Embryonic facial prominence (tissue), 1 donor: ENCODE measurements around the gene SLC34A1.

Source experiments
- DNase-seq: peaks from one replicate; pipeline ENCODE4 v3.0.0-alpha.2; 2016; ENCODE audit errors: extremely low spot score

Gene SLC34A1

DNA sequence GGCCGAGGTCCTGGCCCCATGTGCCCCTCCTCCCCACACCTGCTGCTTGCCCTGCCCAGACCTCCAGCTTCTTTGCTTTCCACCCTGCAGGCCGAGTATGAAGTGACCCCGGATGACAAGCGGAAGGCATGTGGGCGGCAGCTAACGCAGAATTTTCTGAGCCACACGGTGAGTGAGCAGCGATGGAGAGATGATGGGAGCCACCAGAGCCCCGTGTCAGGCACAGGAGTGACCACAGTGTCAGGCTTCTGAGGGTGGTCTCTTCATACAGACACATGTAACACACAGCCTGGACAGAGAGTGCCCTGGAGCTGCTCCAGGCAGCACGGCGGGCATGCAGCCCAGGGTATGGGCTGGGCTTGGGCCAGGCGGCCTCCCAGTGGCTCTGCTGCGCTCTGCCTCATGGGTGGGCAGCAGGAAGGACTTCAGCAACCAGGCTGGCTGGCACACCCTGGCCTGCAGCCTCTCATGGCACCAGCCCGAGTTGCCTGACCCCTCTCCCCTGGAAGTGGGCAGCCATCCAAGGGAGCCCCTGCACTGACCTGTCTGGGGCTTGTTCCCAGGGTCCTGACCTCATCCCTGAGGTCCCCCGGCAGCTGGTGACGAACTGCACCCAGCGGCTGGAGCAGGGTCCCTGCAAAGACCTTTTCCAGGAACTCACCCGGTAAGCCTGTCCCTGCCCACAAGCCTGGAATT, 48.1 kb downstream of the SLC34A1 start:
- DNase-seq: no peak

DNA sequence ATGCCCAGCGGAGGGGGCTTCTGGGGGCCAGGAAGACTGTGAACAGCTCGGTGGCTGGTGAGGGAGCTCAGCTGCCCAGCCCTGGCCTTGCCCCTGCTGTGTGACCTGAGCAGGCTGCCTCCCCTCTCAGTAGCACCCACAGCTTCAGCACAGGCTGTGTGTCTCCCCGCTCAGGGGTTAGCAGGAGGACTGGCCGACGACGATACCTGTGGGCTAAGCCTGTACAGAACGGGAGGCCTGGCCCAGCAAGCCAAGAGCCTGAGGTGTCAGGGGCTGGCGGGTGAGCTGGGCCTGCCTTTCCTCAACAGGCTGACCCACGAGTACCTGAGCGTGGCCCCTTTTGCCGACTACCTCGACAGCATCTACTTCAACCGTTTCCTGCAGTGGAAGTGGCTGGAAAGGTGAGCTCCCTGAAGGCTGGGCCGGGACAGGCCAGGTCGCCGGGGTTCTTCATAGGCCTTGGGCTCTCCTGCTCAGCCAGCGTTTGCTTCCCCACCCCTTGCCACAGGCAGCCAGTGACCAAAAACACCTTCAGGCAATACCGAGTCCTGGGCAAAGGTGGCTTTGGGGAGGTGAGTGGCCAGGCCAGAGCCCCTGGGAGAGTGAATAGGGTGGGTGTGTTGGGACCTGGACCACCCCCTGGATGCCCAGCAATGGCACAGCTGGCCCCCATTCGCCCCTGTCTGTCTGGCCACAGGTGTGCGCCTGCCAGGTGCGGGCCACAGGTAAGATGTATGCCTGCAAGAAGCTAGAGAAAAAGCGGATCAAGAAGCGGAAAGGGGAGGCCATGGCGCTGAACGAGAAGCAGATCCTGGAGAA, 48.8 kb downstream of the SLC34A1 start:
- no peak for DNase-seq

GRCh38 chr5:177433658-177434217, 49.5 kb downstream of the SLC34A1 start:
- DNase-seq: no peak

- DNase-seq: no peak
These were observed 50.2 kb downstream of the SLC34A1 start for GRCh38 chr5:177434437-177434836.

GRCh38 chr5:177434942-177435738, 50.9 kb downstream of the SLC34A1 start:
- DNase-seq: no peak

DNA sequence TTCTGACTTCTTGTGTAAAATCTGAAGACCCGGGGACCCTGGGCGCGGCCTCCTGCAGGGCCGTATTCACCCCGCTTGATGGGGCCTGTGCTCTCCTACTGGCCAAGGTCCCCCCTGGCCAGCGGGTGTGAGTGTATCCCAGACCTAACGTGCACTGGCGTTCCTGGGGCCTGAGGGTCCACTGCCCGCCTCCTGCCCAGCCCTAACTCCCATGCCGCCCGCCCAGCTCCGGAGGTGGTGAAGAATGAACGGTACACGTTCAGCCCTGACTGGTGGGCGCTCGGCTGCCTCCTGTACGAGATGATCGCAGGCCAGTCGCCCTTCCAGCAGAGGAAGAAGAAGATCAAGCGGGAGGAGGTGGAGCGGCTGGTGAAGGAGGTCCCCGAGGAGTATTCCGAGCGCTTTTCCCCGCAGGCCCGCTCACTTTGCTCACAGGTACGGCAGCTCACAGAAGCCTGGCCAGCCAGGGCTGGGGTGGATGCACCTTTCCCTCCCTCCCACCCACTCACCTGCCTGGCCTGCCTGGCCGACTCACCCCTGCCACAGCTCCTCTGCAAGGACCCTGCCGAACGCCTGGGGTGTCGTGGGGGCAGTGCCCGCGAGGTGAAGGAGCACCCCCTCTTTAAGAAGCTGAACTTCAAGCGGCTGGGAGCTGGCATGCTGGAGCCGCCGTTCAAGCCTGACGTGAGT, 51.8 kb downstream of the SLC34A1 start:
- DNase-seq: no peak

DNA sequence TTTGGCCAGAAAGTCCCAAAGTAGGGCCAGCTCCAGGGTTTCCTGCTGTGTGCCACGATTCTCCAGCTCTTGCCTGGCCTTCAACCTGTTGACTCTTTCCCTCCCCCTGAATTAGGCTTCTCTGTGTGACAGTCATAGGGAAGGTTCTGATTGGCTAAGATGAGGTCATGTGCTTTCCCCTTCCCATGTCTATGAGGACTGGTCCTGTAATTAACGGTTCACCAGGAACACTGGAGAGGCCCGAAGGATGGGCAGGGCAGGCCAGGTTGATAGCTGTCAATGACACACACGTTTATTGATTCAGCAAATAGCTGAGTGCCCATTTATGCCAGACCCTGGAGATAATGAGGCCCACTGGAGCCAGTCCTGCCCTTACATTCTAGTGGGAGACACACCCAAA, 53.4 kb downstream of the SLC34A1 start:
- no peak for DNase-seq

DNA sequence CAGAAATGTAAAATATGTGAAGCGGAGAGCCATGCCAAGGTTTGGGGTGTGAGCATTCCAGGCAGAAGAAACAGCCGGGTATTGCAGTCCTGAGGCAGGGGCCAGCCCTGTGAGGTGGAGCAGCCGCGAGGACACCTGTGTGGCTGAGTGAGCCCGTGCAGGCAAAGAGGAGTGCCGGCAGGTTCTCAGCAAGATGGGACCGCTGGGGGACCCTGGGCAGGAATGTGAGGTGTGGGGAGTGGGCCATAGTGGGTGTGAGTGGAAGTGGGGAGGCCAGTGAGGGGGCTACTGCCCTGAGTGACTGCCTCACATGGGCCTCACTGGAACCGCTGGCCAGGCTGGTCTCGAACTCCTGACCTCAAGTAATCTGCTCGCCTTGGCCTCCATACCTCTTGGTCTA, 54.2 kb downstream of the SLC34A1 start:
- no peak for DNase-seq

- no peak for DNase-seq
These were observed 55.4 kb downstream of the SLC34A1 start for GRCh38 chr5:177439518-177440053.

DNA sequence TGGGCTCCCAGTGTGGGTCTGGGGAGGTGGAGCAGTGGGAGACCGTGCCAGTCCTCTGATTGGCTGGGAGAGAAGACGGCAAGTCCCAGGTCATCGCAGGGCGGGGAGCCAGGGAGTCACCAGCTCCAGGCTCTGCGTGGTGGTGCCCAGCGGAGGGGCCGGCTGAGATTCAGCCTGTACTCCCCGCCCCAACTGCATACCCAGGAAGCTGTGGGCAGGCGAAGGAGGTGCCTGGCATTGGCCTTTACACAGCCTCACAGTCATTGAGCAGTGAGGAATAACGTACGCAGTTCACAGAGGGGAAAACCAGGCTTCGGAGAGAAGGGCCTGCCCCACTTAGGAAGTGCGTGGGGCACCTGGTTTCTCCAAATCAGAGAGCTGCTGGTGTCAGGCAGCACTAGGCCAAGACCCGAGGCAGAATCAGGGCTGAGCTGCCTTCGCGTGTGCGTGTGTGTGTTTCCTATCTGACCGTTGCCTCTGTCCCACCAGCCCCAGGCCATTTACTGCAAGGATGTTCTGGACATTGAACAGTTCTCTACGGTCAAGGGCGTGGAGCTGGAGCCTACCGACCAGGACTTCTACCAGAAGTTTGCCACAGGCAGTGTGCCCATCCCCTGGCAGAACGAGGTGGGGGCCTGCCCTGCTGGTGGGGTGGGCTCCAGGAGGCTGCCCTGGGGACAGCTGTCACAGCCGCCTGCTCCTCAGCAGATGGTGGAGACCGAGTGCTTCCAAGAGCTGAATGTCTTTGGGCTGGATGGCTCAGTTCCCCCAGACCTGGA, 56.2 kb downstream of the SLC34A1 start:
- no peak for DNase-seq

- DNase-seq: no peak
These were observed 57.0 kb downstream of the SLC34A1 start for GRCh38 chr5:177440990-177441780.

GRCh38 chr5:177442066-177442826, 58.0 kb downstream of the SLC34A1 start:
- DNase-seq: no peak

DNA sequence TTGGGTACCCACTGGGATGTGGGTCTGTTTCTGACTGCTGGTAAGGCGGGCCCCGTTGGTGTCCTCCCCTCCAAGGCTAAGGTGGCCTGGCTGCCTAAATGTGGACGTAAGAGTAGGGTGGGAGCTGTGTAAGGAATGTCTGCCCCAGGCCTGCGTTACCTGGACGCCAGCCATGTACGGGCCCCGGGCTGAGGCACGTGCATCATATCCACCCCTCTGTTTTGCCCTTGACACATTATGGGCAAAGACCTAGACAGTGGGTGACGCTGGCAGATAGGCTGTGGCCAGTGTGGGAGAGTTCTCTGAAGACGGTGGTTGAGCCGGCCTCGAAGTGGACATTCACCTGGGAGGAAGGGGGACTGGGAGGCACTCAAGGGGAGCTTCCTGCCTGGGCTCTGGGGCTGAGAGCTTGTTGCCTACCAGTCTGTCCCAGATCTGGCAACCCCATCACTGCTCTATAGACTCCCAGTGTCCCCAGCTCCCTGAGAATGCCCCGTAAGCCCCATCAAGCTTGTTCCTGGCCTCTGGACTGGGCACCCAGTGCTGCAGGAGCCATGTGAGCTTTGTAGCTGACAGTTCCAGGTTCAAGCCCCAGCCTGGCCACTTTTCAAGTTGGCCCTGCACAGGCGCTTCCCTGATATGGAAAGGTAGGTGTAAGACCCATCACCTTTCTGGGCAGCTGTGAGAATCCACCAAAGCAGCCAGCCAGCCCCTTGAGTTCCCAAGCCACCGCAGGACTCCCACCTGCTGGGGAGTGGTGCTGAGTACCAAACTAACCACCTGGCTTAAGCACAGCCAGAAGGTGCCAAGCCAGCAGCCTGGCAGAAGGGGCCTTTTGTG, 59.1 kb downstream of the SLC34A1 start:
- DNase-seq: no peak

DNA sequence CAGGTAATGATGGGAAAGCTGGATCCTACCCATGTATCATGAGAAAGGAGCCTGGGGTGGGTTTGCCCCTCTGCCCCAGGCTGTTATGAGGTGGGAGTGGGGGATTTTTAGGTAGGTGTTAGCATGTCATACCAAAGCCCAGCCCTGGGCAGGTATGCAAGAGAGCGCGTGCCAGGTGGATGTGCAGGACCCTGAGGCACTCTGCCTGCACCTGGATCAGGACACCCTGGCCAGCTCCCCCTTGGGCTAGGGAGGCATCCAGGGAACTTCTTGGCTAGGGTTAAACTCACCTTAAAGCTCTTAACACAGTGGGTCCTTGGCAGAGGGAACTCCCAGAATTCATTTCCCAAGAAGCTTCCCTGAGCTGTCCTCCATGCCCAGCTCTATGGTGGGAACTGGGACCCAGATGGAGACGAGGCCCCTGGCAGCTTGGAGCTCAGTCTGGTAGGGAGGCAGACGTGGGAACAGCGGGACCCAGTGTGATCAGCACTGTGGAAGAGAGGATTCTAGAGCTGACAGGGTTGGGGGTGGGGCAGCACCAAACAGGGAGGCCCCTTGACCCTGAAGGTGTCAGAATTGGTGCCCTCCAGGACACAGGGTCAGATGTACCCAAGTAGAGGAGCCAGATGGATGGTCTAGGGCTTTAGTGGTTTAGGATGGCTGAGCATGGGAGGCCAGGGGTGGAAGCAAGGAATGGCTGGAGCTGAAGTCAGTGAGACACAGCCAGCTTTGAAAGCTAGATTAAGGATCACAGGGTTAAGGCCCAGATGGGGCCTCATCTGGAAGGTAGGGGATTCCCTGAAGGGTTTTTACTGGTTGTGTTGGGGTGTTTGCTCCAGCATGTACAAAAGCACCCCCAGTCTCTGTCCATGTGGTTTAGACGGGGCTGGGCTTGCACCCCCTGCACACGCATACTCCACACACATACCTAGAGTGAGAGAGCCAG, 60.1 kb downstream of the SLC34A1 start:
- DNase-seq: no peak

- DNase-seq: no peak
These were observed 61.0 kb downstream of the SLC34A1 start for GRCh38 chr5:177445052-177445916.

DNA sequence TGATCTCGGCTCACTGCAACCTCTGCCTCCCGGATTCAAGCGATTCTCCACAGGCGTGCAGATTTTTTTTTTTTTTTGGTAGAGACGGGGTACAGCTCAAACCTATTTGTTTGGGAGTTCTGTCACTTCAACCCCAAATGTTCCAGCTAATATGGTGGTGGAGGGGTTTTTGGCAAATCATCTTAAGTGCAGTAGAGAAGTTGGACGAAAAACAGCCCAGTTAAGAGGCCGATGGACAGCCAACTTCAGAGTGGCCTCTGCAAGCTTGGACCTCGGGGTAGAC, 61.6 kb downstream of the SLC34A1 start:
- no peak for DNase-seq
